ENCODE results near the gene ANKRA2.

ANKRA2 gene

GRCh38 chr5:73587923-73588322 is 22.5 kb upstream of the ANKRA2 start:
- DNase-seq (ENCODE audit: insufficient read length, low spot score), result no peak
- FAIRE-seq, result no peak
- no peak for TF ChIP-seq POLR2A (IDR thresholded peaks at IDR 0.05; ENCODE audit: low read depth, low read length)

- no peak for TF ChIP-seq POLR2A (IDR thresholded peaks at IDR 0.05; ENCODE audit: low read depth, low read length)
- no peak for DNase-seq (ENCODE audit: insufficient read length, low spot score)
- FAIRE-seq, result no peak
Measured at GRCh38 chr5:73582285-73583145, 17.1 kb upstream of the ANKRA2 start.

DNA sequence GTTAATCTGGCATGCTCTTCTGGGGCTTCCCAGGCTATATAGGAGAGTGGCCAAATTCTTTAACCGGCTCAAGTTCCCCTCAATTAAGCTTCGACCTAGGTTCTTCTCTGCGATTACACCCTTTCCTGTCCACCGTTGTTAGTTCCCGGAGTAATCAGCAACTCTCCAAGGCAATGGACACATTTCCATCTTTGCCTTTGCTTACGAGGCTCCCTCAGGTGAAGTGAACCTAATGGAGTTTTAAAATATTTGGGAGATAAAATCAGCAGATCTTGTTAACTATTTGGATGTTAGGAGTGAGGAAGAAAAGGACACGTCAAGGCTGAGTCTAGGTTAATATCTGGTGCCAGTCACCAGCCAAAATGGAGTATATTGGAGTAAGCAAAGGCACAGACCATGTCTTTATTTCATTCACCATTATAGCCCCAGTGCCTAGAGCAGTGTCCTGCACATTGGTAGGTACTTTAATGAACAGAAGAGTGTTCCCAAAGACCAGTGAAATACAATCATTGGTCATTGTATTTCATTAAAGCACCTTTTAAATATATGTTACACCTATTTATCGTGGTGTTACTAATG is 619 bp upstream of the ANKRA2 start:
- FAIRE-seq (no peak), DNase-seq (ENCODE audit: insufficient read length, low spot score) (no peak)
- no peak for TF ChIP-seq POLR2A (IDR thresholded peaks at IDR 0.05; ENCODE audit: low read depth, low read length)

DNA sequence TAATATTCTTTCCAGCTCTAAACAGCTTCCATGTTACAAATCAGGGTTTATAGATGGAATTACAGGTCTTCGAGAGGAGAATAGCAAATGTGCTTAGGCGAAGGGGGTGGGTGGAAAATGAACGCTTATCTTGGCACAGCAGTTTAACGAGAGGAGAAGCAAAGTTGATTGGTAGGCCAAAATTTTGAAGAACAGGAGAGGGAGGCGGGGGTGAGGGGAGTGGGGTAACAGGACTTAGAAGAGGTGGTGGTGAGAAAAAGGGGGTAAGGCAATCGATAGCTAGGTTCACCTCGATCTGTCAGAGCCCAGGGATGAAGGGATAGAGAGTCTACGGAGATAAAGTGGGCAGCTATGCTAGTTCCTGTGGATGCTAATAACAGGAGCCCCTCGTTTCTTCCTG is 764 bp downstream of the ANKRA2 start:
- DNase-seq (ENCODE audit: insufficient read length, low spot score), result no peak

DNA sequence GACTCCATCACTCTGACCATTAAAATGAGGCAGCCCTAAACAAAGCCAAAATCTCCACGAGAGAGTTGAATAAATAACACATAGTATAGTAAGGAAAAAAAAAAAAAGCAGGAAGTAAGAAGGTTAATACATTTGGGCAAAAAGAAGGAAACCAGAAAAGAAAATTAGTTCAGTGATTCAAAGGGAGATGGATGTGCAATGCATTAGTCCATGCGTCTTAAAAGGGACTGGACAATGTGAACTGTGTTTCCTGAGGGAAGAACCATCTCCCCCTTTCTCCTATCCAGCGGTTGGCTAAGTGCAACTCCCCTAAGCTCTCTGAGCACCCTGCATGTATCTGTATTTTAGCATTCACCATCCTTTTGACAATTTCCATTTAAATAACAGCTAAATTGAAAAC is 1.4 kb downstream of the ANKRA2 start:
- no peak for DNase-seq (ENCODE audit: insufficient read length, low spot score)

More for the DNA sequence above, 764 bp downstream of the ANKRA2 start:
- TF ChIP-seq POLR2A (IDR thresholded peaks at IDR 0.05; ENCODE audit: low read depth, low read length), result no peak
- no peak for FAIRE-seq

DNA sequence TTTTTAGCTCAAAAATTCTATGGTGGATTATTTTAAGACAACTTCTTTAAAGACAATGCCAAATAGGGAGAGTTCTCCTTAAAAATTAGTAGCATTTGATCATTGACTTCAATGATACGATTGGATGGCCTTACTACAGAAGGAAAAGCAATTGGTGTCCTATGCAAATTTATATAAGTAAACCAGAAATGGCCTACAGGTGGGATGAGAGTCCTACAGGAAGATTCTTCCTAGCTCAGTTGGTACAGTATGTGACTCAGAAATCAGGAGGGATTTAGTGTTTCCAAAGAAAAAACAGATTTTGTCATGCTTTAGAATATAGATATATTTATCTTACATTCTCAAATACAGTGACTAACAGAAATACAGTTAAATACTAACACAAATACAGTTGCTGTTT is 6.5 kb downstream of the ANKRA2 start:
- FAIRE-seq (peak; percentile 78), DNase-seq (ENCODE audit: insufficient read length, low spot score) (no peak)
- no peak for TF ChIP-seq POLR2A (IDR thresholded peaks at IDR 0.05; ENCODE audit: low read depth, low read length)

More for the DNA sequence above, 1.4 kb downstream of the ANKRA2 start:
- no peak for TF ChIP-seq POLR2A (IDR thresholded peaks at IDR 0.05; ENCODE audit: low read depth, low read length)
- peak; percentile 6 for FAIRE-seq

GRCh38 chr5:73552642-73553041 is 12.8 kb downstream of the ANKRA2 start:
- FAIRE-seq, result no peak
- DNase-seq (ENCODE audit: insufficient read length, low spot score), result no peak
- no peak for TF ChIP-seq POLR2A (IDR thresholded peaks at IDR 0.05; ENCODE audit: low read depth, low read length)

DNA sequence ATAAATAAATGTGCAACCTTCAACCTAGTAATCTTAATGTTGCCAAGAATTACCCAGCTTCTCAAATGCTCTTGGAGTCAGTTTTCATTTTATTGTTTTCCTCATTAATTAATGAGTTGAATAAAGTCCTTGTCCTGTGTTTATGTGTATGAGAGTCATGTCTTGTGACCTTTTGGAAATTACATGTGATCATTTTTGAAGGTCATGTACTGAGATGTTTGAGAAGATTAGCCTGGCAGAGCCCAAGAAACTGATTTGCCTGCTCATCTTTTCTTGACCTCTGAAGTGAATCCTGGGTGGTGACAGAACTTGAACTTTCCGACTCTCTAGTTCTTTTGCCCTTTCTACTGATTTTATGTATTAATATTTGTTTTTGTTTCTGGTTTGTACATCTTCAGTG is 15.4 kb downstream of the ANKRA2 start:
- TF ChIP-seq POLR2A (IDR thresholded peaks at IDR 0.05; ENCODE audit: low read depth, low read length), result no peak
- DNase-seq (ENCODE audit: insufficient read length, low spot score) (no peak), FAIRE-seq (no peak)

GRCh38 chr5:73545403-73545779 is 20.0 kb downstream of the ANKRA2 start:
- TF ChIP-seq POLR2A (IDR thresholded peaks at IDR 0.05; ENCODE audit: low read depth, low read length), result no peak
- FAIRE-seq, result no peak
- DNase-seq (ENCODE audit: insufficient read length, low spot score), result no peak

- TF ChIP-seq POLR2A (IDR thresholded peaks at IDR 0.05; ENCODE audit: low read depth, low read length), result no peak
- DNase-seq (ENCODE audit: insufficient read length, low spot score), result no peak
- no peak for FAIRE-seq
Measured at GRCh38 chr5:73544429-73545402, 20.7 kb downstream of the ANKRA2 start.

DNA sequence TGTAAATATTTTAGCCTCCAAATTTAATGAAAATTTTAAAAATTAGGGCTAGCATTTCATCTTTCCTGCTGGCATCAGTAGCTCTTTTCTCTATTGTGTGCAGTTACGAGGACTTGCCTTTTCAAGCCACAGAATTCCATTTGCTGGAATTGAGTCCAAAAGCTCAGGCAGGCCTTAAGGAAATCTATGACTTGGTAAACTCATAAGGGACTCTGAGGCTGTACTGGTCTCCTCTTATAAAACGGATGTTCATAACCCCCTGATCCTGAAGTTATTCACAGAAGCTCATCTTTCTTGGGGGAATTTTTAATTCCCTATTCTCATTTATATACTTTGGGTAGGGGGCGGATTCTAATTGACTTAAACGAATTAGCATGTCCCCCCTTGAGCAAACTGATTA is 23.4 kb downstream of the ANKRA2 start:
- DNase-seq (ENCODE audit: insufficient read length, low spot score) (no peak), FAIRE-seq (no peak)
- no peak for TF ChIP-seq POLR2A (IDR thresholded peaks at IDR 0.05; ENCODE audit: low read depth, low read length)

- FAIRE-seq, result peak; percentile 72
Measured at GRCh38 chr5:73540192-73540591, 25.2 kb downstream of the ANKRA2 start.

DNA sequence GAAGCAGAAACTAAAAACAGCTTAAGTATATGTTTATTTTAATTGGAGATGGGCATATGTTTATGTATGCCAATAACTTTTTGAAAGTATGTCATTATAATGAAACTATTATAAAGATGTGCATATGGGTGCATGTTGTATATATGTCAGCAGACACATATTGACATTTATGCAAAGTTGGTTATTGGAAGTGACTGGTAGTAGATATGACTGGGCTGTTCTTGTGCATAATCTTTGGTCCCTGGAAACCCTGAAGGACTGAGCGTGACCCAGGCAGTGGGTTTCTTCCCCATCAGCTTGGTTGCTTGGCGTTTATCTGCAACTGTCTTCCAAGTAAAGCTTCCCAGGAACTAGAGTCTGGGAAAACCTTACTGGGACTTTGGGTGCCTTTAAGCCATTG is 25.7 kb downstream of the ANKRA2 start:
- no peak for TF ChIP-seq POLR2A (IDR thresholded peaks at IDR 0.05; ENCODE audit: low read depth, low read length)
- no peak for FAIRE-seq
- DNase-seq (ENCODE audit: insufficient read length, low spot score), result no peak

More at GRCh38 chr5:73540192-73540591, 25.2 kb downstream of the ANKRA2 start:
- no peak for TF ChIP-seq POLR2A (IDR thresholded peaks at IDR 0.05; ENCODE audit: low read depth, low read length)
- peak; percentile 47 for DNase-seq (ENCODE audit: insufficient read length, low spot score)

GRCh38 chr5:73534971-73535370 is 30.5 kb downstream of the ANKRA2 start:
- no peak for FAIRE-seq
- TF ChIP-seq POLR2A (IDR thresholded peaks at IDR 0.05; ENCODE audit: low read depth, low read length), result no peak

More at GRCh38 chr5:73534971-73535370, 30.5 kb downstream of the ANKRA2 start:
- DNase-seq (ENCODE audit: insufficient read length, low spot score), result no peak

Data from H54 (cell line).